AG04450 (cell line): ENCODE results near the gene COX19. TPM values are rescaled to one million over a fixed set of nuclear protein-coding genes. Genes with fewer than 3 reads are reported as not detected.

ENCODE experiments used
- CTCF ChIA-PET: fragments of 300-600, 350-600 bp; formaldehyde crosslinking; extraction: SDS; loops from one replicate; lab custom pipeline; 2022; ENCODE audit warnings: antibody characterized with exemption, inconsistent platforms; lab: Charles Lee
- POLR2A ChIA-PET: fragments of 350-600 bp; formaldehyde crosslinking; extraction: SDS; loops from one replicate; lab custom pipeline; 2021; ENCODE audit warnings: antibody characterized with exemption, inconsistent platforms; lab: Yijun Ruan, JAX
- DNase-seq: peaks from one replicate; pipeline ENCODE4 v3.0.0-alpha.2; 2011; ENCODE audit warnings: low read depth, low spot score
- H3K27ac ChIP-seq: one replicate; pipeline ENCODE4 v1.5.1; 2012; ENCODE audit warnings: low read depth, low read length, control low read depth
- H3K27me3 ChIP-seq: one replicate; pipeline ENCODE4 v1.6.0; 2012; ENCODE audit warnings: low read length; ENCODE audit not compliant: control insufficient read depth, insufficient read depth
- H3K4me3 ChIP-seq: 2 replicates; pipeline ENCODE4 v1.5.1; 2011; ENCODE audit warnings: mild to moderate bottlenecking, low read depth, low read length, control low read depth
- H3K9me3 ChIP-seq: 2 replicates; pipeline ENCODE4 v1.5.1; 2012; ENCODE audit warnings: low read length; ENCODE audit not compliant: control insufficient read depth, insufficient read depth
- polyA plus RNA-seq: library from polyadenylated mRNA; depleted of rRNA; stranded (reverse); fragments of >200 nt; gene quantifications from 2 replicates; pipeline ENCODE4 v1.2.3, GENCODE V29; 2011
- TF ChIP-seq, protein P1 (sequence below): IDR thresholded peaks from 2 replicates; pipeline ENCODE4 v1.5.1; 2011; ENCODE audit warnings: low read depth, low read length, control low read depth, inconsistent platforms

Gene COX19
- polyA plus RNA-seq, 1 experiment, result 6.8 TPM

GRCh38 chr7:990352-990932 lies 15.1 kb upstream of the COX19 start:
- TF ChIP-seq, protein P1, sequence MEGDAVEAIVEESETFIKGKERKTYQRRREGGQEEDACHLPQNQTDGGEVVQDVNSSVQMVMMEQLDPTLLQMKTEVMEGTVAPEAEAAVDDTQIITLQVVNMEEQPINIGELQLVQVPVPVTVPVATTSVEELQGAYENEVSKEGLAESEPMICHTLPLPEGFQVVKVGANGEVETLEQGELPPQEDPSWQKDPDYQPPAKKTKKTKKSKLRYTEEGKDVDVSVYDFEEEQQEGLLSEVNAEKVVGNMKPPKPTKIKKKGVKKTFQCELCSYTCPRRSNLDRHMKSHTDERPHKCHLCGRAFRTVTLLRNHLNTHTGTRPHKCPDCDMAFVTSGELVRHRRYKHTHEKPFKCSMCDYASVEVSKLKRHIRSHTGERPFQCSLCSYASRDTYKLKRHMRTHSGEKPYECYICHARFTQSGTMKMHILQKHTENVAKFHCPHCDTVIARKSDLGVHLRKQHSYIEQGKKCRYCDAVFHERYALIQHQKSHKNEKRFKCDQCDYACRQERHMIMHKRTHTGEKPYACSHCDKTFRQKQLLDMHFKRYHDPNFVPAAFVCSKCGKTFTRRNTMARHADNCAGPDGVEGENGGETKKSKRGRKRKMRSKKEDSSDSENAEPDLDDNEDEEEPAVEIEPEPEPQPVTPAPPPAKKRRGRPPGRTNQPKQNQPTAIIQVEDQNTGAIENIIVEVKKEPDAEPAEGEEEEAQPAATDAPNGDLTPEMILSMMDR, result no peak
- Histone ChIP-seq H3K9me3 (no peaks in the 10 kb centered on the region; the same call in 1 of the 2 replicates), H3K27me3 (peaks cover 5% of the 10 kb centered on the region), H3K4me3 (no peak overlapping the region), H3K27ac (no peak overlapping the region)
- DNase-seq, result no peak
- ChIA-PET POLR2A (no interaction called here), CTCF (interaction anchor here (1.3 to 6.1 kb wide), 2 partner anchors 8 to 76 kb away, joined by 4 to 182 read pairs; partner anchors contain the start of gene CYP2W1)

- ChIA-PET POLR2A (interaction anchor here (1.4 kb wide), 1 partner anchor 14 kb away, joined by 6 read pairs; the partner anchor contains the start of gene COX19), CTCF (interaction anchor here (1.0 to 1.8 kb wide), 2 partner anchors 14 to 76 kb away, joined by 3 to 15 read pairs; partner anchors contain the start of gene COX19)
- TF ChIP-seq, protein P1, result no peak
- H3K27me3 ChIP-seq, result peaks cover 6% of the 10 kb centered on the region
- no peak overlapping the region for H3K4me3 ChIP-seq
- DNase-seq, result no peak
- H3K27ac ChIP-seq, result no peak overlapping the region
- H3K9me3 ChIP-seq, result no peaks in the 10 kb centered on the region; the same call in 1 of the 2 replicates
These were observed 13.7 kb upstream of the COX19 start for GRCh38 chr7:988963-989529.

GRCh38 chr7:988426-988911 lies 13.1 kb upstream of the COX19 start:
- Histone ChIP-seq H3K9me3 (no peaks in the 10 kb centered on the region; the same call in 1 of the 2 replicates), H3K27me3 (peaks cover 6% of the 10 kb centered on the region), H3K4me3 (no peak overlapping the region), H3K27ac (no peak overlapping the region)
- ChIA-PET POLR2A (interaction anchor here (1.4 kb wide), 1 partner anchor 14 kb away, joined by 6 read pairs; the partner anchor contains the start of gene COX19), CTCF (interaction anchor here (0.6 to 1.8 kb wide), 3 partner anchors 13 to 120 kb away, joined by 3 to 15 read pairs (median 3); partner anchors contain the start of gene COX19)
- no peak for DNase-seq
- TF ChIP-seq, protein P1, result no peak

DNA sequence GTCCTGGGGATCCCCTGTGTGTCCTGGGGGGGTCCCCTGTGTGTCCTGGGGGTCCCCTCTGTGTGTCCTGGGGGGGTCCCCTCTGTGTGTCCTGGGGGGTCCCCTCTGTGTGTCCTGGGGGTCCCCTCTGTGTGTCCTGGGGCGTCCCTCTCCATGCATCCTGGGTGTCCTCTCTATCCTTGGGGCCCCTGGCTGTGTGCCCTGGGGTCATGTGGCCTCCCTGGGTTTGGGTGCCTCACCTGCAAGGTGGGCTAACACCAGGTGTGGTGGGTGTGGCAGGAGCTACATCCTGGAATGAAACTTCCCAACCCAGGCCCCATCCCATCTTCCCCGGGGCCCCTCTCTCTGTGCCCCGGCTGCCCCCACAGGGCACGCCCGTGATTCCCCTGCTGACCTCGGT lies 12.6 kb upstream of the COX19 start:
- CTCF ChIA-PET, result interaction anchor here (0.6 to 1.8 kb wide), 3 partner anchors 13 to 120 kb away, joined by 3 to 15 read pairs (median 3); partner anchors contain the start of gene COX19
- POLR2A ChIA-PET, result interaction anchor here (1.4 kb wide), 1 partner anchor 13 kb away, joined by 6 read pairs; the partner anchor contains the start of gene COX19

More for the DNA sequence above, 12.6 kb upstream of the COX19 start:
- TF ChIP-seq, protein P1, result no peak
- no peak overlapping the region for H3K4me3 ChIP-seq
- no peak for DNase-seq
- H3K9me3 ChIP-seq, result no peaks in the 10 kb centered on the region; the same call in 1 of the 2 replicates
- no peak overlapping the region for H3K27ac ChIP-seq
- peaks cover 6% of the 10 kb centered on the region for H3K27me3 ChIP-seq
